Peyer's patch (tissue), 4 donors: ENCODE measurements around the gene HS2ST1. TPM values are rescaled to one million over a fixed set of nuclear protein-coding genes. Genes with fewer than 3 reads are reported as not detected.
"Not testable (repeated sequence)": the region's sequence is repeated elsewhere in the genome, so short reads cannot be mapped to it uniquely, and the experiment has no call there.

Experiments
- DNase-seq, 3 donors: peaks; one replicate each; pipeline ENCODE4 v3.0.0-alpha.2; 2017 to 2019
- H3K27ac ChIP-seq, 4 donors: fragments of 200-600 bp; sonication (generic); one replicate each; pipeline ENCODE4 v1.5.1; 2016 to 2019
- H3K27me3 ChIP-seq, 2 donors: fragments of 200-600 bp; sonication (generic); one replicate each; pipeline ENCODE4 v1.5.1; 2019
- H3K36me3 ChIP-seq, 3 donors: fragments of 200-600 bp; sonication (generic); one replicate each; pipeline ENCODE4 v1.5.1; 2016 to 2019
- H3K4me1 ChIP-seq, 4 donors: fragments of 200-600 bp; sonication (generic); one replicate each; pipeline ENCODE4 v1.5.1; 2016 to 2019
- H3K4me3 ChIP-seq, 4 donors: fragments of 200-600 bp; sonication (generic); 1 replicate in 3 of 4; 2 replicates in 1 of 4; pipeline ENCODE4 v1.5.1; 2016 to 2019; ENCODE audit warnings: mild to moderate bottlenecking in 1 of 4
- H3K9me3 ChIP-seq, 4 donors: fragments of 200-600 bp; sonication (generic); one replicate each; pipeline ENCODE4 v1.5.1; 2016 to 2019; ENCODE audit warnings: mild to moderate bottlenecking in 1 of 4
- POLR2A ChIP-seq, 2 donors: fragments of 450-650 bp; IDR thresholded peaks; one replicate each; pipeline ENCODE4 v1.5.1; 2017; ENCODE audit warnings: antibody characterized with exemption in 2 of 2, mild to moderate bottlenecking in 2 of 2, moderate library complexity in 2 of 2
- total RNA-seq, 4 donors: library from RNA; depleted of rRNA; stranded (reverse); fragments of >200 nt; gene quantifications; one replicate each; pipeline ENCODE4 v1.1.0, GENCODE V29; 2016
- TF ChIP-seq, protein P1 (sequence below), 6 experiments: fragments of 450-650 bp in 4 of 6; fragments of 200-600 bp in 2 of 6; sonication (generic) in 1 of 6; IDR thresholded peaks; one replicate each; pipeline ENCODE4 v1.5.1; 2017 to 2019; ENCODE audit warnings: antibody characterized with exemption in 6 of 6, mild to moderate bottlenecking in 3 of 6, moderate library complexity in 1 of 6

Gene HS2ST1
- total RNA-seq, 4 donors from 2014 or later, result 9.1 to 14.9 (median 10.3) TPM

DNA sequence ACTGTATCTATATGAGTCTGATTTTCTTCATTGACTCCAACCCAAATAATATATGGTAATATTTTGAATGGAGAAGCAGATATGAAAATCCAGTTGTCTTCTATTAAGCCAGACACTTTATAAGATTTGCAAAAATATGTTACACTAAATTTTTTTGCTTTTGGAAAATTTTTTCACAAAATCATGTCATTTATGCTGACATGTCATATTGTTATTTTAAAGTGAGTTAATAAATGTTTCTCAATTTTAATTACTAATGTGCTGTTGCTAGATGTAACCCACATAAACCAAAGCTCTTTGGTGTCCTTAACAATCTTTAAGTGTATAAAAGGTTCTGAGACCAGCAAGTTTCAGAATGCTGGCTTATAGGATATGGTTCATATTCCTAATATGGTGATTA lies 142.5 kb downstream of the HS2ST1 start:
- TF ChIP-seq, protein P1, sequence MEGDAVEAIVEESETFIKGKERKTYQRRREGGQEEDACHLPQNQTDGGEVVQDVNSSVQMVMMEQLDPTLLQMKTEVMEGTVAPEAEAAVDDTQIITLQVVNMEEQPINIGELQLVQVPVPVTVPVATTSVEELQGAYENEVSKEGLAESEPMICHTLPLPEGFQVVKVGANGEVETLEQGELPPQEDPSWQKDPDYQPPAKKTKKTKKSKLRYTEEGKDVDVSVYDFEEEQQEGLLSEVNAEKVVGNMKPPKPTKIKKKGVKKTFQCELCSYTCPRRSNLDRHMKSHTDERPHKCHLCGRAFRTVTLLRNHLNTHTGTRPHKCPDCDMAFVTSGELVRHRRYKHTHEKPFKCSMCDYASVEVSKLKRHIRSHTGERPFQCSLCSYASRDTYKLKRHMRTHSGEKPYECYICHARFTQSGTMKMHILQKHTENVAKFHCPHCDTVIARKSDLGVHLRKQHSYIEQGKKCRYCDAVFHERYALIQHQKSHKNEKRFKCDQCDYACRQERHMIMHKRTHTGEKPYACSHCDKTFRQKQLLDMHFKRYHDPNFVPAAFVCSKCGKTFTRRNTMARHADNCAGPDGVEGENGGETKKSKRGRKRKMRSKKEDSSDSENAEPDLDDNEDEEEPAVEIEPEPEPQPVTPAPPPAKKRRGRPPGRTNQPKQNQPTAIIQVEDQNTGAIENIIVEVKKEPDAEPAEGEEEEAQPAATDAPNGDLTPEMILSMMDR (IDR thresholded peaks at IDR 0.05), result no peak
- H3K36me3 ChIP-seq, result no peaks in the 10 kb centered on the region

DNA sequence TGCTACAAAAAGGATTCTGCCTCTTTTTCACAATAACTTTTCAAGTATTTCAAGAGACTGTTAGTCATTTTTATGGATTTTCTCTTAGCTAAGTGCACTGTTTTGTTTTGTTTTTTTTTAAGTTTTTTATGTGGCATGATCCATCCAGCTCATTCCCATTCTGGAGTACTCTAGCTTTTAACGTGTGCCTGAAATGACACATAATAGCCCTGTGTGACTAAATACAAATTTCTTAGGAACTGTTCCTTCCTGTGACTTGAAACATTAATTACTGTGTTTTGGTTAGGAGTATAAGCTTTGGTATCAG lies 143.9 kb downstream of the HS2ST1 start:
- no peak for DNase-seq
- H3K4me3 ChIP-seq, result no peak overlapping the region
- TF ChIP-seq, protein P1 (IDR thresholded peaks at IDR 0.05), result no peak
- no peak for TF ChIP-seq POLR2A (IDR thresholded peaks at IDR 0.05)
- no peaks in the 10 kb centered on the region for H3K36me3 ChIP-seq
- H3K27me3 ChIP-seq, result no peaks in the 10 kb centered on the region
- no peaks in the 10 kb centered on the region for H3K9me3 ChIP-seq
- H3K4me1 ChIP-seq, result peaks cover 0 to 3% (median 0%) of the 10 kb centered on the region in 4 donors
- H3K27ac ChIP-seq, result peak overlapping the region in 1 of 4 donors; percentile 34

More for the DNA sequence above, 142.5 kb downstream of the HS2ST1 start:
- DNase-seq, result no peak
- Histone ChIP-seq H3K4me1 (peaks cover 0 to 3% (median 0%) of the 10 kb centered on the region in 4 donors), H3K9me3 (no peaks in the 10 kb centered on the region), H3K27ac (peak overlapping the region in 1 of 4 donors; percentile 32), H3K4me3 (no peak overlapping the region), H3K27me3 (no peaks in the 10 kb centered on the region)

DNA sequence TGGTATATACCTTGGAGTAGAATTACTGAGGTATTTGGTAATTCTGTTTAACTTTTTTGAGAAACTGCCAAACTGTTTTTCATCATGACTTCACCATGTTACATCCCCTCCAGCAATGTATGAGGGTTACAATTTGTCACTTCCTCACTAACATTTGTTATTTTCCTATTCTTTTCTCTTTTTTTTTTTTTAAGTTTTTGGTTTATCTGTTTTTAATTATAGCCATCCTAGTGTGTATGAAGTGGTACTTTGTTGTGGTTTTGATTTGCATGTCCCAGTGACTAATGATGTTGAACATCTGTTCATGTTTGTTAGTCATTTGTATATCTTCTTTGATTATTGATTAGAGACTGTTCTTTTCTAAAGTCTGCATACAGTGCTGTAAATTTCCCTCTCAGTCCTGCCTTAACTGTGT lies 147.3 kb downstream of the HS2ST1 start:
- no peak overlapping the region for H3K4me3 ChIP-seq
- H3K36me3 ChIP-seq, result no peaks in the 10 kb centered on the region
- TF ChIP-seq, protein P1 (IDR thresholded peaks at IDR 0.05), result no peak
- no peak for TF ChIP-seq POLR2A (IDR thresholded peaks at IDR 0.05)
- H3K4me1 ChIP-seq, result peaks cover 0 to 3% (median 0%) of the 10 kb centered on the region in 4 donors
- no peak overlapping the region for H3K27ac ChIP-seq
- no peaks in the 10 kb centered on the region for H3K9me3 ChIP-seq
- no peaks in the 10 kb centered on the region for H3K27me3 ChIP-seq
- DNase-seq, result no peak

DNA sequence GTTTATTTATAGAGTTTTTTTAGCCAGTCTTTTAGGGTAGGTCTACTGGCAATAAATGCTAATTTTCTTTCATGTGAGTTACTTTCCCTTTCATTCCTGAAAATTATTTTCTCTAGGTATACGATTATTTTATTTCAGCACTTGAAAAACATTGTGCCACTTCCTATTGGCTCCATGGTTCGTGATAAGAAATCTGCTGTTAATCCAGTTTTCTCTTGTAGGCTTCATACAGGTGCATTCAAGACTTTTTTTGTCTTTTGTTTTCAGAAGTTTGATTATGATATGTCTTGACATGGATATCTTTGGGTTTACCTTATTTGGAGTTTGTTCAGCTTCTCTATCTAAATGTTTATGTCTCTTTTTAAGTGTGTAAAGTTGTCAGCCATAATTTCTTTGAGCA lies 148.3 kb downstream of the HS2ST1 start:
- Histone ChIP-seq H3K9me3 (no peaks in the 10 kb centered on the region), H3K4me3 (no peak overlapping the region), H3K27me3 (no peaks in the 10 kb centered on the region), H3K4me1 (peaks cover 0 to 3% (median 0%) of the 10 kb centered on the region in 4 donors), H3K36me3 (no peaks in the 10 kb centered on the region), H3K27ac (no peak overlapping the region)
- no peak for DNase-seq
- TF ChIP-seq POLR2A (IDR thresholded peaks at IDR 0.05), result no peak
- TF ChIP-seq, protein P1 (IDR thresholded peaks at IDR 0.05), result no peak

DNA sequence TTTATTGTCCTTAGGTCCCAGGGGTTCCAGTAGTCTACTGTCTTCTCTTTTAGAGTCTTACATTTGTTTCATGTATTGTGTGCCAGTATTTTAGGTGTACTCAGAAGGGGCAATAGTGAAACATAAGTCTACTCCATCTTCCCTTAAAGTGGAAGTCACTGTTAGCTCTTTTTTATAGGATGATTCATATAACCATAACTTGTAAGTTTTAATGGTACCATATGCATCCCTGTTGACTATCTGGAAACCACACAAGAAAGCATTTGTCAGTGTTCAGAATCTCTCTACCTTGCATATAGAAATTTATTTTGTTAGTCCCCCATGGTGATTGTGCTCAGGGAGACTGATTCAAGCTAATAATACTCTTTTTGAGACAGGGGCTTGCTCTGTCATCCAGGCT lies 149.9 kb downstream of the HS2ST1 start:
- no peaks in the 10 kb centered on the region for H3K36me3 ChIP-seq
- no peak overlapping the region for H3K27ac ChIP-seq
- no peak for TF ChIP-seq POLR2A (IDR thresholded peaks at IDR 0.05)
- TF ChIP-seq, protein P1 (IDR thresholded peaks at IDR 0.05), result no peak
- no peaks in the 10 kb centered on the region for H3K27me3 ChIP-seq
- H3K9me3 ChIP-seq, result no peaks in the 10 kb centered on the region
- no peak overlapping the region for H3K4me3 ChIP-seq
- DNase-seq, result no peak
- no peaks in the 10 kb centered on the region for H3K4me1 ChIP-seq

DNA sequence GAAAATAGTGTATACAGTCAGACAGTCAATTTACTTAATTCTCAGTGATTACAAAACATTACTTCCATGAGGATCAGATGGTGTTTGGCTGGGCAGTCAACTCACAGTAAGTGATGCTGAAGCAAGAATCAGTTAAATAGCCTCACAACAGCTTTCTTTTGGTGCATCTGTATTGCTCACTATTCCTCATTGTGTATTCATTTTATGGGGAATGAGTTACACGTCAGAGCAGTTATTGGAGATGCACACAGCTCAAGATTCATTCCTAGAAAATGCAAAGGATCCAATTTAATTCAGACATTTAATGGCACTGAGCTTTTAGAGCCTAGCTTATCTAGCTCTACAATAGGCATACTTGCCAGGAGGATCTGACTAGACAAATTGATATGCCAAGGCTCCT lies 150.6 kb downstream of the HS2ST1 start:
- Histone ChIP-seq H3K4me3 (no peak overlapping the region), H3K4me1 (no peaks in the 10 kb centered on the region), H3K27me3 (no peaks in the 10 kb centered on the region), H3K27ac (no peak overlapping the region), H3K36me3 (no peaks in the 10 kb centered on the region), H3K9me3 (no peaks in the 10 kb centered on the region)
- TF ChIP-seq, protein P1 (IDR thresholded peaks at IDR 0.05), result no peak
- TF ChIP-seq POLR2A (IDR thresholded peaks at IDR 0.05), result no peak
- no peak for DNase-seq

DNA sequence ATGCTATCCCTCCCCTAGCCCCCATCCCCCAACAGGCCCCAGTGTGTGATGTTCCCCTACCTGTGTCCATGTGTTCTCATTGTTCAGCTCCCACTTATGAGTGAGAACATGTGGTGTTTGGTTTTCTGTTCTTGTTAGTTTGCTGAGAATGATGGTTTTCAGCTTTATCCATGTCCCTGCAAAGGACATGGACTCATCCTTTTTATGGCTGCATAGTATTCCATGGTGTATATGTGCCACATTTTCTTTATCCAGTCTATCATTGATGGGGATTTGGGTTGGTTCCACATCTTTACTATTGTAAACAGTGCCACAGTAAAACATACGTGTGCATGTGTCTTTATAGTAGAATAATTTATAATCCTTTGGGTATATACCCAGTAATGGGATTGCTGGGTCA lies 152.3 kb downstream of the HS2ST1 start:
- not testable (repeated sequence) for H3K9me3 ChIP-seq, H3K4me1 ChIP-seq, H3K27me3 ChIP-seq, H3K27ac ChIP-seq, DNase-seq, H3K4me3 ChIP-seq, H3K36me3 ChIP-seq
